A673 (cell line): Measurements from ENCODE around the gene PACRG. TPM values are rescaled to one million over a fixed set of nuclear protein-coding genes. Genes with fewer than 3 reads are reported as not detected.

Source experiments
- BruUV-seq: library from RNA; stranded (reverse); fragments of 400-500 nt; replicated peaks from 2 replicates; lab custom pipeline; 2021; lab: Mats Ljungman, UMichigan
- CTCF ChIA-PET: fragments of 300-600 bp; sonication (Branson Sonifier 250); formaldehyde crosslinking; loops from one replicate; lab custom pipeline; 2022; ENCODE audit warnings: antibody characterized with exemption; lab: Charles Lee
- POLR2A ChIA-PET: fragments of 300-600 bp; sonication (Branson Sonifier 250); formaldehyde crosslinking; loops from one replicate; lab custom pipeline; 2022; ENCODE audit warnings: antibody characterized with exemption; ENCODE audit not compliant: low non-redundant PET; lab: Charles Lee
- DNase-seq: peaks from one replicate; pipeline ENCODE4 v3.0.0-alpha.2; 2015; ENCODE audit warnings: low spot score
- H3K27ac ChIP-seq: fragments of 200-600 bp; sonication (generic); 2 replicates; pipeline ENCODE4 v1.5.1; 2016; ENCODE audit warnings: mixed run types, low read depth, mild to moderate bottlenecking, mixed read lengths, antibody characterized with exemption, low read length; ENCODE audit not compliant: poor library complexity, severe bottlenecking
- H3K27me3 ChIP-seq: fragments of 200-600 bp; sonication (generic); replicated peaks from 2 replicates; pipeline ENCODE4 v1.6.1; 2017; ENCODE audit warnings: mixed run types, low read depth, mild to moderate bottlenecking, mixed read lengths, antibody characterized with exemption, low read length; ENCODE audit not compliant: insufficient read depth, poor library complexity
- H3K36me3 ChIP-seq: fragments of 200-600 bp; sonication (generic); 2 replicates; pipeline ENCODE4 v1.6.1; 2016; ENCODE audit warnings: mixed run types, mild to moderate bottlenecking, mixed read lengths, antibody characterized with exemption, low read length; ENCODE audit not compliant: insufficient read depth, poor library complexity, severe bottlenecking
- H3K4me1 ChIP-seq: fragments of 200-600 bp; sonication (generic); 2 replicates; pipeline ENCODE4 v1.6.1; 2017; ENCODE audit warnings: mixed run types, mild to moderate bottlenecking, mixed read lengths, antibody characterized with exemption, low read length; ENCODE audit not compliant: insufficient read depth, poor library complexity, severe bottlenecking
- H3K4me3 ChIP-seq: fragments of 200-600 bp; sonication (generic); 2 replicates; pipeline ENCODE4 v1.5.1; 2016; ENCODE audit warnings: low read depth, mixed run types, mild to moderate bottlenecking, mixed read lengths, low read length; ENCODE audit not compliant: poor library complexity, severe bottlenecking
- H3K9me3 ChIP-seq: fragments of 200-600 bp; sonication (generic); 2 replicates; pipeline ENCODE4 v1.6.1; 2016; ENCODE audit warnings: mixed run types, low read depth, mild to moderate bottlenecking, mixed read lengths, antibody characterized with exemption, low read length; ENCODE audit not compliant: poor library complexity, severe bottlenecking
- CTCF ChIP-seq: fragments of 300-800, 200-600 bp; sonication (generic); conservative IDR thresholded peaks from 2 replicates; pipeline ENCODE4 v1.5.1; 2017; ENCODE audit warnings: low read depth, mild to moderate bottlenecking, antibody characterized with exemption, low read length, moderate library complexity, mixed read lengths
- EZH2 ChIP-seq: fragments of 200-600 bp; sonication (generic); IDR thresholded peaks from 2 replicates; pipeline ENCODE4 v1.6.1; 2017; ENCODE audit warnings: borderline replicate concordance, low read depth, mild to moderate bottlenecking, mixed read lengths, antibody characterized with exemption, low read length; ENCODE audit not compliant: poor library complexity, severe bottlenecking
- intact Hi-C: fragments of 100-400 bp; cut with micrococcal nuclease; formaldehyde crosslinking; loops from one replicate; pipeline ENCODE4 v1.10.0; 2022; ENCODE audit not compliant: unreplicated experiment
- total RNA-seq: library from RNA; stranded (reverse); gene quantifications from 2 replicates; pipeline ENCODE4 v1.2.3, GENCODE V29; 2021

Gene PACRG
- total RNA-seq, 1 experiment from 2014 or later, result not detected

GRCh38 chr6:163008186-163008585 is 280.4 kb downstream of the PACRG start:
- H3K36me3 ChIP-seq, result no peaks in the 10 kb centered on the region
- no peak for TF ChIP-seq EZH2
- no peak for TF ChIP-seq CTCF
- CTCF ChIA-PET, result no interaction called here
- intact Hi-C loops, result no loop called here
- no peak overlapping the region for H3K4me3 ChIP-seq
- peaks cover 4% of the 10 kb centered on the region for H3K4me1 ChIP-seq
- no peaks in the 10 kb centered on the region for H3K9me3 ChIP-seq
- DNase-seq, result no peak
- no peaks in the 10 kb centered on the region for H3K27me3 ChIP-seq
- BruUV-seq, result no TSS peak
- no peak overlapping the region for H3K27ac ChIP-seq
- POLR2A ChIA-PET, result no interaction called here

GRCh38 chr6:163008626-163009025 is 280.9 kb downstream of the PACRG start:
- no peaks in the 10 kb centered on the region for H3K9me3 ChIP-seq
- CTCF ChIA-PET, result no interaction called here
- no peak overlapping the region for H3K4me3 ChIP-seq
- H3K36me3 ChIP-seq, result no peaks in the 10 kb centered on the region
- H3K27me3 ChIP-seq, result no peaks in the 10 kb centered on the region
- H3K27ac ChIP-seq, result no peak overlapping the region
- TF ChIP-seq EZH2 (no peak), CTCF (no peak)
- intact Hi-C loops, result no loop called here
- peaks cover 2% of the 10 kb centered on the region for H3K4me1 ChIP-seq
- POLR2A ChIA-PET, result no interaction called here
- no peak for DNase-seq
- no TSS peak for BruUV-seq

- CTCF ChIA-PET, result no interaction called here
- Histone ChIP-seq H3K27ac (no peak overlapping the region), H3K4me3 (no peak overlapping the region), H3K9me3 (no peaks in the 10 kb centered on the region), H3K27me3 (no peaks in the 10 kb centered on the region), H3K4me1 (no peaks in the 10 kb centered on the region), H3K36me3 (no peaks in the 10 kb centered on the region)
- TF ChIP-seq EZH2 (no peak), CTCF (no peak)
- DNase-seq, result no peak
- intact Hi-C loops, result no loop called here
- POLR2A ChIA-PET, result no interaction called here
- no TSS peak for BruUV-seq
Measured at GRCh38 chr6:163010145-163010544, 282.4 kb downstream of the PACRG start.
